Testis (tissue), 2 donors: ENCODE results near the gene PLG.
"Not testable (repeated sequence)": the region's sequence is repeated elsewhere in the genome, so short reads cannot be mapped to it uniquely, and the experiment has no call there.

Source experiments
- POLR2A ChIP-seq: fragments of 450-650 bp; IDR thresholded peaks from one replicate; pipeline ENCODE4 v1.6.1; 2017; ENCODE audit warnings: antibody characterized with exemption, mild to moderate bottlenecking, moderate library complexity
- TF ChIP-seq, protein P1 (sequence below), 3 experiments: fragments of 450-650 bp in 2 of 3; fragments of 200-600 bp in 1 of 3; sonication (generic) in 1 of 3; IDR thresholded peaks; one replicate each; pipeline ENCODE4 v1.5.1; 2016 to 2019; ENCODE audit warnings: antibody characterized with exemption in 3 of 3, mild to moderate bottlenecking in 2 of 3, moderate library complexity in 1 of 3

GRCh38 chr6:160802049-160802448 is 100.0 kb downstream of the PLG start:
- TF ChIP-seq, protein P1, sequence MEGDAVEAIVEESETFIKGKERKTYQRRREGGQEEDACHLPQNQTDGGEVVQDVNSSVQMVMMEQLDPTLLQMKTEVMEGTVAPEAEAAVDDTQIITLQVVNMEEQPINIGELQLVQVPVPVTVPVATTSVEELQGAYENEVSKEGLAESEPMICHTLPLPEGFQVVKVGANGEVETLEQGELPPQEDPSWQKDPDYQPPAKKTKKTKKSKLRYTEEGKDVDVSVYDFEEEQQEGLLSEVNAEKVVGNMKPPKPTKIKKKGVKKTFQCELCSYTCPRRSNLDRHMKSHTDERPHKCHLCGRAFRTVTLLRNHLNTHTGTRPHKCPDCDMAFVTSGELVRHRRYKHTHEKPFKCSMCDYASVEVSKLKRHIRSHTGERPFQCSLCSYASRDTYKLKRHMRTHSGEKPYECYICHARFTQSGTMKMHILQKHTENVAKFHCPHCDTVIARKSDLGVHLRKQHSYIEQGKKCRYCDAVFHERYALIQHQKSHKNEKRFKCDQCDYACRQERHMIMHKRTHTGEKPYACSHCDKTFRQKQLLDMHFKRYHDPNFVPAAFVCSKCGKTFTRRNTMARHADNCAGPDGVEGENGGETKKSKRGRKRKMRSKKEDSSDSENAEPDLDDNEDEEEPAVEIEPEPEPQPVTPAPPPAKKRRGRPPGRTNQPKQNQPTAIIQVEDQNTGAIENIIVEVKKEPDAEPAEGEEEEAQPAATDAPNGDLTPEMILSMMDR (IDR thresholded peaks at IDR 0.05) = not testable (repeated sequence)
- not testable (repeated sequence) for TF ChIP-seq POLR2A
